Measurements from ENCODE around the gene HBP1. TPM values are rescaled to one million over a fixed set of nuclear protein-coding genes. Genes with fewer than 3 reads are reported as not detected.

Gene HBP1
- total and polyA plus RNA-seq, 2 donors (not counting 1 experiment from before 2014, with no cell fraction given) = 47.2 to 127 TPM

GRCh38 chr7:107167483-107168232 is 1.1 kb upstream of the HBP1 start:
- TF ChIP-seq CTCF (IDR thresholded peaks at IDR 0.05) = peak; percentile 50
- no peak for TF ChIP-seq EZH2 (IDR thresholded peaks at IDR 0.05; ENCODE audit: borderline replicate concordance, insufficient read depth, low read depth, low read length, poor library complexity, severe bottlenecking)
- H3K9me3 Mint-ChIP-seq (ENCODE audit: insufficient read depth) = no peaks in the 10 kb centered on the region
- no peak for DNase-seq
- peaks cover 12% of the 10 kb centered on the region for H3K27me3 Mint-ChIP-seq
- WGBS (ENCODE audit: insufficient coverage) = 3% methylated on average over 9 of the region's 15 CpGs
- no peaks in the 10 kb centered on the region for H3K27me3 ChIP-seq (replicated peaks in 1 of 4; ENCODE audit: control extremely low read depth in 1 of 4, control insufficient read depth in 3 of 4, insufficient read depth in 4 of 4, low read length in 3 of 4)
- peak overlapping the region; percentile 58 to 95 (median 79) for H3K4me3 ChIP-seq (ENCODE audit: control extremely low read depth in 1 of 5, extremely low read depth in 1 of 5, insufficient read depth in 1 of 5, low read depth in 2 of 5, low read length in 4 of 5)
- ChIA-PET CTCF (interaction anchor here (0.6 to 7.6 kb wide), 10 partner anchors 13 to 715 kb away, joined by 3 to 108 read pairs (median 6); partner anchors contain the start of gene CBLL1), POLR2A (interaction anchor here (0.6 to 2.5 kb wide), 14 partner anchors 18 to 1358 kb away, joined by 3 to 38 read pairs (median 4); partner anchors contain the start of genes CBLL1, CCDC71L, NAMPT and PIK3CG)
- H3K9me3 ChIP-seq (ENCODE audit: control extremely low read depth in 1 of 3, control insufficient read depth in 2 of 3, insufficient read depth in 1 of 3, low read length in 2 of 3) = no peaks in the 10 kb centered on the region
- no peak for ATAC-seq (ENCODE audit: low read depth)
- H2AFZ ChIP-seq (ENCODE audit: insufficient read depth, low read depth, low read length, poor library complexity, severe bottlenecking) = peak overlapping the region; percentile 80
- H4K20me1 ChIP-seq (ENCODE audit: control insufficient read depth, insufficient read depth, low read length, poor library complexity, severe bottlenecking) = peaks cover 28% of the 10 kb centered on the region
- peak overlapping the region; percentile 93 for H3K4me2 ChIP-seq (replicated peaks; ENCODE audit: low read depth, low read length, poor library complexity, severe bottlenecking)
- H3K9ac ChIP-seq (ENCODE audit: low read length) = peak overlapping the region; percentile 97
- intact Hi-C loops (cut with micrococcal nuclease) = loop anchor here (1.0 to 10.0 kb wide), 12 partner anchors 17 to 1635 kb away; partner anchors contain the start of genes BCAP29, CCDC71L, COG5 and DLD
- H3K4me1 ChIP-seq (ENCODE audit: control insufficient read depth in 2 of 2, insufficient read depth in 2 of 2, low read length in 2 of 2) = peaks cover 22 to 29% of the 10 kb centered on the region in 2 donors
- H3K27ac Mint-ChIP-seq = peak overlapping the region; percentile 100
- peak overlapping the region; percentile 94 for H3K4me3 Mint-ChIP-seq
- peak overlapping the region; percentile 97 for H3K27ac ChIP-seq (ENCODE audit: low read length in 2 of 2)
- H3K79me2 ChIP-seq (ENCODE audit: control insufficient read depth, insufficient read depth, low read length) = peaks cover 37% of the 10 kb centered on the region
- H3K4me1 Mint-ChIP-seq = peaks cover 29% of the 10 kb centered on the region
- peaks cover 2 to 4% of the 10 kb centered on the region in 2 experiments for H3K36me3 ChIP-seq (replicated peaks in 1 of 2; ENCODE audit: control extremely low read depth in 1 of 2, control insufficient read depth in 1 of 2, extremely low read depth in 1 of 2, insufficient read depth in 2 of 2, low read length in 1 of 2)

Data from B cell (primary cell).